K562 (cell line): ENCODE results near the gene KNSTRN. TPM values are rescaled to one million over a fixed set of nuclear protein-coding genes. Genes with fewer than 3 reads are reported as not detected.

ENCODE experiments used
- BRF1 ChIP-seq: IDR thresholded peaks from 3 replicates; pipeline ENCODE4 v1.6.1; 2011; ENCODE audit warnings: borderline replicate concordance, mild to moderate bottlenecking; ENCODE audit not compliant: insufficient read length; ENCODE audit errors: extremely low read depth
- CBFA2T3 ChIP-seq: fragments of 450-650 bp; IDR thresholded peaks from 2 replicates; pipeline ENCODE4 v1.6.1; 2017
- CBFB ChIP-seq: sonication (generic); formaldehyde crosslinking; IDR thresholded peaks from 2 replicates; pipeline ENCODE4 v1.4.0; 2020; ENCODE audit warnings: mild to moderate bottlenecking, missing genetic modification reagents
- CC2D1A ChIP-seq: fragments of 450-650 bp; IDR thresholded peaks from 2 replicates; pipeline ENCODE4 v1.6.1; 2017; ENCODE audit warnings: mild to moderate bottlenecking
- CCNT2 ChIP-seq: IDR thresholded peaks from 2 replicates; pipeline ENCODE4 v1.6.1; 2011; ENCODE audit warnings: borderline replicate concordance, low read depth, mild to moderate bottlenecking, moderate library complexity, mixed read lengths, low read length; ENCODE audit not compliant: insufficient read length; ENCODE audit errors: extremely low read depth
- ELF1 ChIP-seq: fragments of 200-800 bp; sonication (Bioruptor generic); IDR thresholded peaks from 2 replicates; pipeline ENCODE4 v1.6.1; 2016; ENCODE audit warnings: missing genetic modification characterization, missing compliant biosample characterization
- ETV5 ChIP-seq: sonication (generic); formaldehyde crosslinking; IDR thresholded peaks from 2 replicates; pipeline ENCODE4 v1.4.0; 2020; ENCODE audit warnings: low read depth, mild to moderate bottlenecking, missing genetic modification reagents
- HNRNPUL1 ChIP-seq: fragments of 200-400 bp; formaldehyde crosslinking; IDR thresholded peaks from 2 replicates; pipeline ENCODE4 v1.6.1; 2017; ENCODE audit warnings: low read length
- KAT2B ChIP-seq: IDR thresholded peaks from one replicate; pipeline ENCODE4 v1.6.1; 2012; ENCODE audit warnings: low read depth, mild to moderate bottlenecking, control low read depth, inconsistent platforms, low read length, moderate library complexity
- KDM1A ChIP-seq, 2 experiments: fragments of 450-650 bp; IDR thresholded peaks; 2 replicates each; pipeline ENCODE4 v1.6.1; 2016; ENCODE audit warnings: mild to moderate bottlenecking in 2 of 2
- KDM4B ChIP-seq, 2 experiments: fragments of 450-650 bp in 1 of 2; sonication (generic) in 1 of 2; IDR thresholded peaks; 2 replicates each; pipeline ENCODE4 v1.6.1; 2016 to 2017; ENCODE audit warnings: borderline replicate concordance in 2 of 2, antibody characterized with exemption in 1 of 2, low read depth in 1 of 2, mild to moderate bottlenecking in 1 of 2
- MTA1 ChIP-seq: fragments of 450-650 bp; IDR thresholded peaks from 2 replicates; pipeline ENCODE4 v1.6.1; 2017; ENCODE audit warnings: borderline replicate concordance
- ZBTB9 ChIP-seq: fragments of 450-650 bp; formaldehyde crosslinking; IDR thresholded peaks from 2 replicates; pipeline ENCODE4 v1.4.0; 2020; ENCODE audit warnings: mild to moderate bottlenecking, moderate library complexity
- ZNF12 ChIP-seq: sonication (generic); formaldehyde crosslinking; IDR thresholded peaks from 2 replicates; pipeline ENCODE4 v1.4.0; 2020; ENCODE audit warnings: mild to moderate bottlenecking, missing genetic modification reagents
- ZNF445 ChIP-seq: fragments of 250-450 bp; sonication (Bioruptor Pico); IDR thresholded peaks from 2 replicates; pipeline ENCODE4 v1.4.0; 2020; ENCODE audit warnings: low read depth, mild to moderate bottlenecking, moderate library complexity
- ZNF717 ChIP-seq: fragments of 250-450 bp; sonication (Bioruptor Pico); IDR thresholded peaks from 2 replicates; pipeline ENCODE4 v1.5.0; 2021
- polyA plus RNA-seq, 8 experiments: library from polyadenylated mRNA; depleted of rRNA in 4 of 8; stranded (reverse) in 5 of 8; unstranded in 3 of 8; fragments of >200 nt; fragmentation: Nextera tagmentation in 2 of 8; fragmentation: Illumina TruSeq in 1 of 8; extraction: Ambion mirVana in 2 of 8; extraction: Trizol in 1 of 8; gene quantifications; 2 replicates each; pipeline versions ENCODE4 v1.2.1 to v1.2.3, GENCODE V29; 2011 to 2014; ENCODE audit warnings: inconsistent platforms in 1 of 8, missing spikeins in 1 of 8
- total RNA-seq, 7 experiments: library from RNA; depleted of rRNA in 6 of 7; stranded (reverse); fragments of >200 nt in 6 of 7; fragmentation: Illumina TruSeq in 2 of 7; extraction: Trizol in 2 of 7; gene quantifications; 2 replicates each; pipeline versions ENCODE4 v1.2.1 to v1.2.3, GENCODE V29; 2011 to 2021; ENCODE audit warnings: low replicate concordance in 1 of 7
- TF ChIP-seq, protein P1 (sequence below): fragments of 250-450 bp; sonication (Bioruptor Pico); IDR thresholded peaks from 2 replicates; pipeline ENCODE4 v1.5.0; 2020; ENCODE audit warnings: mild to moderate bottlenecking, borderline replicate concordance
- TF ChIP-seq, protein P2 (sequence below): fragments of 450-650 bp; IDR thresholded peaks from 2 replicates; pipeline ENCODE4 v1.6.1; 2016
- TF ChIP-seq, protein P3 (sequence below): IDR thresholded peaks from 2 replicates; pipeline ENCODE4 v1.6.1; 2014; ENCODE audit warnings: antibody characterized with exemption
- TF ChIP-seq, protein P4 (sequence below): fragments of 250-450 bp; sonication (Bioruptor Pico); IDR thresholded peaks from 2 replicates; pipeline ENCODE4 v1.4.0; 2020; ENCODE audit warnings: borderline replicate concordance
- TF ChIP-seq, protein P5 (sequence below): IDR thresholded peaks from 2 replicates; pipeline ENCODE4 v1.6.1; 2016; ENCODE audit warnings: missing genetic modification characterization, missing compliant biosample characterization

Gene KNSTRN
- total and polyA plus RNA-seq, 9 of the 15 experiments (the other 6 are each of a cell fraction or from before 2014, with no cell fraction given), result 48.7 to 88.2 (median 66.3) TPM

GRCh38 chr15:40427188-40427587, 44.7 kb downstream of the KNSTRN start (continued):
- TF ChIP-seq CCNT2, result peak; percentile 42
- TF ChIP-seq ZNF717 (CRISPR knock-in tag), result no peak
- TF ChIP-seq BRF1, result no peak
- TF ChIP-seq KDM4B (IDR thresholded peaks at IDR 0.05; ENCODE audit: borderline replicate concordance in 2 of 2, low read depth in 1 of 2), result no peak
- TF ChIP-seq, protein P1, sequence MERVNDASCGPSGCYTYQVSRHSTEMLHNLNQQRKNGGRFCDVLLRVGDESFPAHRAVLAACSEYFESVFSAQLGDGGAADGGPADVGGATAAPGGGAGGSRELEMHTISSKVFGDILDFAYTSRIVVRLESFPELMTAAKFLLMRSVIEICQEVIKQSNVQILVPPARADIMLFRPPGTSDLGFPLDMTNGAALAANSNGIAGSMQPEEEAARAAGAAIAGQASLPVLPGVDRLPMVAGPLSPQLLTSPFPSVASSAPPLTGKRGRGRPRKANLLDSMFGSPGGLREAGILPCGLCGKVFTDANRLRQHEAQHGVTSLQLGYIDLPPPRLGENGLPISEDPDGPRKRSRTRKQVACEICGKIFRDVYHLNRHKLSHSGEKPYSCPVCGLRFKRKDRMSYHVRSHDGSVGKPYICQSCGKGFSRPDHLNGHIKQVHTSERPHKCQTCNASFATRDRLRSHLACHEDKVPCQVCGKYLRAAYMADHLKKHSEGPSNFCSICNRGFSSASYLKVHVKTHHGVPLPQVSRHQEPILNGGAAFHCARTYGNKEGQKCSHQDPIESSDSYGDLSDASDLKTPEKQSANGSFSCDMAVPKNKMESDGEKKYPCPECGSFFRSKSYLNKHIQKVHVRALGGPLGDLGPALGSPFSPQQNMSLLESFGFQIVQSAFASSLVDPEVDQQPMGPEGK (CRISPR knock-in tag), result no peak
- TF ChIP-seq ZNF445 (CRISPR knock-in tag), result no peak
- TF ChIP-seq ELF1 (tag), result no peak
- TF ChIP-seq, protein P2, sequence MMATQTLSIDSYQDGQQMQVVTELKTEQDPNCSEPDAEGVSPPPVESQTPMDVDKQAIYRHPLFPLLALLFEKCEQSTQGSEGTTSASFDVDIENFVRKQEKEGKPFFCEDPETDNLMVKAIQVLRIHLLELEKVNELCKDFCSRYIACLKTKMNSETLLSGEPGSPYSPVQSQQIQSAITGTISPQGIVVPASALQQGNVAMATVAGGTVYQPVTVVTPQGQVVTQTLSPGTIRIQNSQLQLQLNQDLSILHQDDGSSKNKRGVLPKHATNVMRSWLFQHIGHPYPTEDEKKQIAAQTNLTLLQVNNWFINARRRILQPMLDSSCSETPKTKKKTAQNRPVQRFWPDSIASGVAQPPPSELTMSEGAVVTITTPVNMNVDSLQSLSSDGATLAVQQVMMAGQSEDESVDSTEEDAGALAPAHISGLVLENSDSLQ, result peak; percentile 55; the same call in 1 of the 2 replicates
- TF ChIP-seq MTA1, result no peak
- no peak for TF ChIP-seq ZBTB9 (CRISPR knock-in tag)
- TF ChIP-seq CBFB (CRISPR knock-in tag), result no peak
- peak; percentile 13; the same call in 1 of the 2 replicates for TF ChIP-seq CC2D1A
- TF ChIP-seq, protein P3, sequence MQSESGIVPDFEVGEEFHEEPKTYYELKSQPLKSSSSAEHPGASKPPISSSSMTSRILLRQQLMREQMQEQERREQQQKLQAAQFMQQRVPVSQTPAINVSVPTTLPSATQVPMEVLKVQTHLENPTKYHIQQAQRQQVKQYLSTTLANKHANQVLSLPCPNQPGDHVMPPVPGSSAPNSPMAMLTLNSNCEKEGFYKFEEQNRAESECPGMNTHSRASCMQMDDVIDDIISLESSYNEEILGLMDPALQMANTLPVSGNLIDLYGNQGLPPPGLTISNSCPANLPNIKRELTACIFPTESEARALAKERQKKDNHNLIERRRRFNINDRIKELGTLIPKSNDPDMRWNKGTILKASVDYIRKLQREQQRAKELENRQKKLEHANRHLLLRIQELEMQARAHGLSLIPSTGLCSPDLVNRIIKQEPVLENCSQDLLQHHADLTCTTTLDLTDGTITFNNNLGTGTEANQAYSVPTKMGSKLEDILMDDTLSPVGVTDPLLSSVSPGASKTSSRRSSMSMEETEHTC, result no peak
- TF ChIP-seq, protein P4, sequence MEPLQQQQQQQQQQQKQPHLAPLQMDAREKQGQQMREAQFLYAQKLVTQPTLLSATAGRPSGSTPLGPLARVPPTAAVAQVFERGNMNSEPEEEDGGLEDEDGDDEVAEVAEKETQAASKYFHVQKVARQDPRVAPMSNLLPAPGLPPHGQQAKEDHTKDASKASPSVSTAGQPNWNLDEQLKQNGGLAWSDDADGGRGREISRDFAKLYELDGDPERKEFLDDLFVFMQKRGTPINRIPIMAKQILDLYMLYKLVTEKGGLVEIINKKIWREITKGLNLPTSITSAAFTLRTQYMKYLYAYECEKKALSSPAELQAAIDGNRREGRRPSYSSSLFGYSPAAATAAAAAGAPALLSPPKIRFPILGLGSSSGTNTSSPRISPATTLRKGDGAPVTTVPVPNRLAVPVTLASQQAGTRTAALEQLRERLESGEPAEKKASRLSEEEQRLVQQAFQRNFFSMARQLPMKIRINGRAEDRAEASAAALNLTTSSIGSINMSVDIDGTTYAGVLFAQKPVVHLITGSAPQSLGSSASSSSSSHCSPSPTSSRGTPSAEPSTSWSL (CRISPR knock-in tag), result no peak
- peak in 1 of 2 experiments; percentile 59; a peak in 2 of 4 replicates for TF ChIP-seq KDM1A (IDR thresholded peaks at IDR 0.05)
- TF ChIP-seq, protein P5, sequence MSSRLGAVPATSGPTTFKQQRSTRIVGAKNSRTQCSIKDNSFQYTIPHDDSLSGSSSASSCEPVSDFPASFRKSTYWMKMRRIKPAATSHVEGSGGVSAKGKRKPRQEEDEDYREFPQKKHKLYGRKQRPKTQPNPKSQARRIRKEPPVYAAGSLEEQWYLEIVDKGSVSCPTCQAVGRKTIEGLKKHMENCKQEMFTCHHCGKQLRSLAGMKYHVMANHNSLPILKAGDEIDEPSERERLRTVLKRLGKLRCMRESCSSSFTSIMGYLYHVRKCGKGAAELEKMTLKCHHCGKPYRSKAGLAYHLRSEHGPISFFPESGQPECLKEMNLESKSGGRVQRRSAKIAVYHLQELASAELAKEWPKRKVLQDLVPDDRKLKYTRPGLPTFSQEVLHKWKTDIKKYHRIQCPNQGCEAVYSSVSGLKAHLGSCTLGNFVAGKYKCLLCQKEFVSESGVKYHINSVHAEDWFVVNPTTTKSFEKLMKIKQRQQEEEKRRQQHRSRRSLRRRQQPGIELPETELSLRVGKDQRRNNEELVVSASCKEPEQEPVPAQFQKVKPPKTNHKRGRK (tag), result no peak
- no peak for TF ChIP-seq ETV5 (CRISPR knock-in tag)
- TF ChIP-seq KAT2B, result no peak
- TF ChIP-seq HNRNPUL1, result no peak
- TF ChIP-seq CBFA2T3, result peak; percentile 93
- TF ChIP-seq ZNF12 (CRISPR knock-in tag), result no peak
